Measurements from ENCODE around the gene PPM1F.

DNA sequence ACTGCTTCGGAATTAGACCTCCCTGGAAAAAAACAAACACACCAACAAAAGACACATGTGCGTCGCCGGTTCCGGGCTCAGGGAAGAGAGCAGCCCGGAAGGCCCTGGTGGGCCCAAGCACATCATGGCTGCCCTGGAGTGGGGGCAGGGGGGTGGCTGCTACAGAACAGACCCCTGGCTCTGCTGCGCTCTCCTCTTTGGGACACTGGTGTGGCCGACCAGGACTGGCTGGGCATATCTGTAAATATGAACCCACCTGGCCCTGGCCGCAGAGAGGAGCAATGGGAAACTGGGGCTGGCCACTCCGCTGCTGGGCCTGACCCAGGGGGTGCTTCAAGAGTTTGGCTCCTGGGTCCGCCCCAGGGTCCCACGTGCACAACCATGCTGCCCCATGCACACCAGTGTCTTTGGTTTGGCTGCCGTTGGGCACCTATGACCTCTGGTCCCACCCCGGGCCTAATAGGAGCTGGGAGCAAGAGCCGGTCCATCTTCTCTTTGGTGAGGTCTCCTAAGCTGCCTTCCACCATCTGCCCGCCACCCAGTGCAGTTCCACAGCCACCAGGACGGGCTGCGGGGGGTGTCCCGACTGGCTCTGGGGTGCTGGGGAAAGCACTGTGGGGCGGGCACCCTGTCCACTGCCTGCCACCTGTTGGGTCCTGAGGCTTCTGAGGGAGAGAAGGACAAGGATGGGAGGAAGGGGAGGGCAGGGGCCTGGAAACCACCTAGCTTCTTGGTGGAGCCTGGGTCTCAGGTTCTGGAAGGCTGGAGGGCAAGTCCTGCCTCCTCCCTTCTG is 30.1 kb downstream of the PPM1F start:
- TF ChIP-seq ZNF565 (CRISPR knock-in tag; conservative IDR thresholded peaks at IDR 0.05; ENCODE audit: low read depth), result no peak
- no peak for TF ChIP-seq BACH2 (CRISPR knock-in tag; IDR thresholded peaks at IDR 0.05; ENCODE audit: borderline replicate concordance)
- TF ChIP-seq RARB (CRISPR knock-in tag; IDR thresholded peaks at IDR 0.05), result no peak
- TF ChIP-seq, protein P1, sequence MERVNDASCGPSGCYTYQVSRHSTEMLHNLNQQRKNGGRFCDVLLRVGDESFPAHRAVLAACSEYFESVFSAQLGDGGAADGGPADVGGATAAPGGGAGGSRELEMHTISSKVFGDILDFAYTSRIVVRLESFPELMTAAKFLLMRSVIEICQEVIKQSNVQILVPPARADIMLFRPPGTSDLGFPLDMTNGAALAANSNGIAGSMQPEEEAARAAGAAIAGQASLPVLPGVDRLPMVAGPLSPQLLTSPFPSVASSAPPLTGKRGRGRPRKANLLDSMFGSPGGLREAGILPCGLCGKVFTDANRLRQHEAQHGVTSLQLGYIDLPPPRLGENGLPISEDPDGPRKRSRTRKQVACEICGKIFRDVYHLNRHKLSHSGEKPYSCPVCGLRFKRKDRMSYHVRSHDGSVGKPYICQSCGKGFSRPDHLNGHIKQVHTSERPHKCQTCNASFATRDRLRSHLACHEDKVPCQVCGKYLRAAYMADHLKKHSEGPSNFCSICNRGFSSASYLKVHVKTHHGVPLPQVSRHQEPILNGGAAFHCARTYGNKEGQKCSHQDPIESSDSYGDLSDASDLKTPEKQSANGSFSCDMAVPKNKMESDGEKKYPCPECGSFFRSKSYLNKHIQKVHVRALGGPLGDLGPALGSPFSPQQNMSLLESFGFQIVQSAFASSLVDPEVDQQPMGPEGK (CRISPR knock-in tag; IDR thresholded peaks at IDR 0.05; ENCODE audit: borderline replicate concordance), result no peak
- TF ChIP-seq ARNTL (CRISPR knock-in tag; IDR thresholded peaks at IDR 0.05; ENCODE audit: borderline replicate concordance, low read depth), result no peak
- no peak for TF ChIP-seq CREB5 (CRISPR knock-in tag; IDR thresholded peaks at IDR 0.05; ENCODE audit: low read depth)
- TF ChIP-seq TSHZ2 (CRISPR knock-in tag; IDR thresholded peaks at IDR 0.05), result no peak
- no peak for TF ChIP-seq ZNF70 (CRISPR knock-in tag; IDR thresholded peaks at IDR 0.05)
- TF ChIP-seq ZFP3 (CRISPR knock-in tag; IDR thresholded peaks at IDR 0.05), result no peak
- TF ChIP-seq OSR1 (CRISPR knock-in tag; IDR thresholded peaks at IDR 0.05), result no peak
- no peak for TF ChIP-seq ZFP30 (CRISPR knock-in tag; IDR thresholded peaks at IDR 0.05)

Measured in SK-N-SH treated with all-trans-retinoic acid at 6 μM for 48 hours (cell line).